Measurements from ENCODE around the gene SYT9.

SYT9 gene

GRCh38 chr11:7341551-7341950, 89.8 kb downstream of the SYT9 start:
- no peak for DNase-seq (ENCODE audit: low read depth)

- no peak for DNase-seq (ENCODE audit: low read depth)
Measured at GRCh38 chr11:7347611-7348431, 96.1 kb downstream of the SYT9 start.

- no peak for DNase-seq (ENCODE audit: low read depth)
Measured at GRCh38 chr11:7348432-7349304, 97.0 kb downstream of the SYT9 start.

GRCh38 chr11:7351228-7351627, 99.5 kb downstream of the SYT9 start:
- DNase-seq (ENCODE audit: low read depth): no peak

- DNase-seq (ENCODE audit: low read depth): no peak
Measured at GRCh38 chr11:7353100-7353499, 101.4 kb downstream of the SYT9 start.

- no peak for DNase-seq (ENCODE audit: low read depth)
Measured at GRCh38 chr11:7364660-7365059, 113.0 kb downstream of the SYT9 start.

GRCh38 chr11:7367803-7368202, 116.1 kb downstream of the SYT9 start:
- DNase-seq (ENCODE audit: low read depth): no peak

- no peak for DNase-seq (ENCODE audit: low read depth)
Measured at GRCh38 chr11:7376386-7376785, 124.7 kb downstream of the SYT9 start.

- no peak for DNase-seq (ENCODE audit: low read depth)
Measured at GRCh38 chr11:7381937-7382336, 130.2 kb downstream of the SYT9 start.

GRCh38 chr11:7383406-7383805, 131.7 kb downstream of the SYT9 start:
- DNase-seq (ENCODE audit: low read depth): no peak

GRCh38 chr11:7384691-7385090, 133.0 kb downstream of the SYT9 start:
- DNase-seq (ENCODE audit: low read depth): no peak

GRCh38 chr11:7385532-7385931, 133.8 kb downstream of the SYT9 start:
- no peak for DNase-seq (ENCODE audit: low read depth)

GRCh38 chr11:7413961-7414915, 162.5 kb downstream of the SYT9 start:
- no peak for DNase-seq (ENCODE audit: low read depth)

GRCh38 chr11:7414973-7415817, 163.5 kb downstream of the SYT9 start:
- no peak for DNase-seq (ENCODE audit: low read depth)

GRCh38 chr11:7416080-7416479, 164.4 kb downstream of the SYT9 start:
- DNase-seq (ENCODE audit: low read depth): no peak

- DNase-seq (ENCODE audit: low read depth): no peak
Measured at GRCh38 chr11:7417328-7417727, 165.6 kb downstream of the SYT9 start.

- DNase-seq (ENCODE audit: low read depth): no peak
Measured at GRCh38 chr11:7418061-7418460, 166.4 kb downstream of the SYT9 start.

GRCh38 chr11:7418906-7419305, 167.2 kb downstream of the SYT9 start:
- no peak for DNase-seq (ENCODE audit: low read depth)

- no peak for DNase-seq (ENCODE audit: low read depth)
Measured at GRCh38 chr11:7421136-7421535, 169.4 kb downstream of the SYT9 start.

- DNase-seq (ENCODE audit: low read depth): no peak
Measured at GRCh38 chr11:7422544-7423331, 171.0 kb downstream of the SYT9 start.
